HG02885 (cell line): Measurements from ENCODE around the gene HIRA.

Experiments used
- ATAC-seq: cut with Tn5 transposase; IDR thresholded peaks from one replicate; pipeline ENCODE4 v1.9.1; 2021; ENCODE audit warnings: mild to moderate bottlenecking; ENCODE audit not compliant: unreplicated experiment, poor library complexity

HIRA gene

DNA sequence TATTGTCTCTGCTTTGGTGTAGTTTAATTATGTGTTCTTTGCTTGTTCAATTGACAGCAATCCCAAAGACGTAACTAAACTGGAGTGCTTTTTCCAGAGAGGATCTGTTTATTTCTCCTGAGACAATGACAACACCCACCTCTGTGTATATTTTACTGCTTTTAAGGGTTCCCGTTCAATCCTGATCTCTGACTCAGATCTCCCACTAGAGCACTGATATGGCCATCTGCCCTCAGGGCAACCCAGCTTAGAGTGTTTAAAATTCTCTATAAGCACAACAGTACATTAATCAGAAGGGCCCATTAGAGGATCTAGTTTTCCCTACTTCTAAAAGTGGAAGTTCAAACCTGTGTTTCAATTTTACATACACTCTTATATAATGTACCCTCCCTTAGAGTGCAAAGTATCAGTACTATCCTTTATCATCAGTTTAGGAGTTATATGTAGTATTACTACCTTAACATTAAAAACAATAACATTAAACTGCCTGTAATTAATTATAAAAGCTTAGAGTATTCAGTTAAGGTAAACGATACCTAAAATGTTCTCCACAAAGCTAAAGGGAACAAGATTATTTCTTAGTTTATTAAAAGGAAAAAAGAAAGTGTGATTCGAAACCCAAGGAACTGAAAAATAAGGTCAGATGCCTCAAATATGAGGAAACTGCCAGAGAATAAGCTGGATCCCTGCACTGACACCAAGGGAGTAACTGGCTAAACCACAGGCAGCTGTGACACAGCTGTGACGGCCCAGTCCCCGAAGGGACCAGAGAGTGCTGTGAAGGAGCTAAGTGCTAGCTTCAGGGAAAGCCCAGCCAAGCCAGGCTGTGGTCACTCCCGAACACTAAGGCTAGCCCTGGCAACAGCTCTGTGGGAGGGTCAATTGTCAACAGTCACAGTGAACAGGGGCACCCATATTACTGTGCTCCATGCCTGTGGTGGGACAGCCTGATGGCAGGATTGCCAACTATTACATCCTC, 32.2 kb upstream of the HIRA start:
- ATAC-seq: no peak

DNA sequence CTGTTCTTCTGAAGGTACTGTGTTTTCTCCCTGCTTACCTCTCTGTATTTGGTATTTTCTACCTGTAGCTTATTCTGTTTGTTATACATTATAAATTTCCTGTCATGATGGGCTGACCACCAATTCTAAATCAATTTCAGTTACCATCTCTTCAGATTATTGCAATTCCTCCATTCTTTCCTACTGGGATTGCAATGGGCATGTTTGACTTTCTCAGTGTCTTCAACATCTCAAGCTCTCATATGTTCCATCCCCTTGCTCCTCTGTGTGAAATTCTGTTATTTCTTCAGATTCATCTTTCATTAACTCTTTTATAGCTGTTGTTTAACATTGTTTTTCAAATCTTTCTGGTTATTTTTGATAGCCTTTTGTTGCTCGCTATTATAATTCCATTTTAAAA, 31.5 kb upstream of the HIRA start:
- ATAC-seq: no peak

DNA sequence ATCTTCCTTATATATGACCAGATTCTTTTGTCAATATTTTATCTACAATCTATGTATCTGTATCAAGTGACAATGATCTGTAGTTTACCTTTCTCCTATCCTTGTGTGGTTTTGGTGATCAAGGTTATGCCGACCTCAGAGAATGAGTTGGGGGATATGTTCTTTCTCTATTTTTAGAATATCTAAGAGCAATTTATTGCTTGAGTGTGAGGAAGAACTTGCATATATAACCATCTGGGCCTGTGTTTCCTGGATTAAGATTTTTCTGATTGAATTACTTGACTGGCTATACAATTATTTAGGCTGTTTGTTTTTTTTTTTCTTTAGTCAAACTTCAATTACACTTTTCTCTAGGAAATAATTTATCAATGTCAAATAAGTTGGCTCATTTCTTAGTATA, 30.0 kb upstream of the HIRA start:
- no peak for ATAC-seq

GRCh38 chr22:19460036-19460435, 28.5 kb upstream of the HIRA start:
- no peak for ATAC-seq

DNA sequence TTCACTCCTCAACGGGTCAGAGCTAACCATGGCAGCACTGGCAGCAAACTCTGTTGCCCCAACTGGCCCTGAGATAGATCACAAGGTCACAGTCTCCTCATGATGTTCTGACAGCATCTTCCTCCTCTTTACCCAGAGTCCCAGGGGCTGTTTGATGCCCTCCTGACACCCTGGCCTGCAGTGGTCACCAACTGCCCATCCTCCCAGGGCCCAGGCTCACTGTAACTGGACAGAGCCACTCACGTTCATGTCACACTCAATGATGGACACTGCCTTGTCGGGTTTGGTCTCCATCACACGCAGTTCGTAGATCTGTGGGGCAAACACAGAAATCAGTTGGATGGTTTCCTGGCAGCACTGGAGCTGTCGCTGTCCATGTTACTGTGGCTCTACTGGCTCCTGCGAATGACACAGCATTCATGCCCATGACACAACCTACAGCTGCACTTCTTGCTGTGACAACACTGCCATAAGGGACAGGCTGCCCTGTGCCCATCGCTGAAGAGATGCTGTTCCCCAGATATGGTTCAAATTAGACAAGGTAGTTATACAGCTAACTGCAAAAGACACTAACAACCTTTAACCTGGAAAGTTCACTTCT, 26.4 kb upstream of the HIRA start:
- no peak for ATAC-seq

DNA sequence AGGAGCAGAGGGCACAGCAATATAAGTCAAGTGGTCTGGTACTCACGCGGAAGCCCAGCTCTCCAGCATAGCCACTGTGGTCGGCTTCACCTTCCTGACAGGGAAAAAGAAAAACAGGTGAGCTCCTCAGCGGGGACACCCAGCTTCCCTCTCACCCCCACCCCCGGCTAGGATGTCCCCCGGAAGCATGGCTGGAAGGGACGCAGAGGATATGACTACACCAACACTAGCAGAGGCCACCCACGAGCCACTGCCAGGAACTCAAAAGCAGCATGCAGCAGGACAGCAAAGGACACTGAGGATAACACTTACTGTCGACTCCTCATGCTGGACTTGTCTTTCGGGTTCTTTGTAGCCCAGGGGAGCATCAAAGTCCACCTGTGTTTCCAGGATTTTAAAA, 25.0 kb upstream of the HIRA start:
- no peak for ATAC-seq

DNA sequence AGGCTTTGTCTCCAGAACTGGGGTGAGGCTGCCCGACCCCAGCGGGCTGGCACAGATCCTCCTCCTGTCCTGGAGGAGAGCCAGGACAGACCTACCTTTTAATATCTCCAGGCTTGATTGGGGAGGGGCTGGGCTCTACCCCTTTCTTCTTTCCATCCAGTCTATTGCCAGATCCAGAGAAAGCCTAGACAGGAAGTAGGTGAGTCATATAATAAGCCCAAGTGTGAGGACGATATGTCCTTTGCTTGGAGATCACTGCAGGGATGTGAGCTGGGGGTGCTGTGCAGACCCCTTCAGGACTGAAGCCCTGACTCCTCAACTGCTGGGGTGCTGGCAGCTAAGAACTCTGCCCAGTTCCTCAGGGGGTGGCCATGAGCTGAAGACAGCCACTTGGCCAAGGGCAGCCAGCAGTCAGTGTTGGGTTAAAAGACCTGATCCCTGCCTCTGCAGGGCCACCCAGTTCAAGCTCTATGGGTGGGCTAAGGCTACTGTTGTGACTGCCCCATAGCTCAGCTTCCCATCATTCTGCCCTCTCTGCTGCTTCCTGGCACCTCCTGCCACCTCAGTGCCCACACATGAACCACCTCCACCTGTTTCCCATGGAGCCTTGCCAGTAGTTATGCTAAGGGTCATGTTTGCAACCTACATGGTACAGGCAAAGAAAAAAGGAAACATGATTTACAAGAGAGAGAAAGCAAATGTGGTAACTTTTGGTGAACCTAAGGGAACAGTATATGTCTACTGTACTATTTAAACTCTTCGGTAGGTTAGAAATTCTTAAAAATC, 24.2 kb upstream of the HIRA start:
- ATAC-seq: no peak

DNA sequence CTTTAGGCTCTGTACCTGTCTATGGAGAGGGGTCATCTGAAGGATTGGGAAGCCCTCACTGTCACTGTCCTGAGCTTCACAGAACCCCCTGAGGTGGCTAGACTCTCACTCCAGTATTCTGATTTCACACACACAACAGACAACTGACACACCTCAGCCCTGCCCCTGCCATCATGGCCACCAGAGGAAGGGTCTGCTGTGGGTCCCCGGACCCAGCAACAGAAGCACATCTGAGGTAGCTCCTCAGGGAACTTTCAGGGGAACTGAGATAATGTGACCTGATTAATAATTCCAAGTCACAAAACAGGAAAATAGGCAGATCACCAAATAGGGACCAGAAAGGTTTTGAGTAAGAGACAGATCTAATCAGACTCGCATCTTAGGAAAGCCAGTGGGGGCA, 23.5 kb upstream of the HIRA start:
- no peak for ATAC-seq

GRCh38 chr22:19454156-19454555, 22.6 kb upstream of the HIRA start:
- ATAC-seq: no peak

DNA sequence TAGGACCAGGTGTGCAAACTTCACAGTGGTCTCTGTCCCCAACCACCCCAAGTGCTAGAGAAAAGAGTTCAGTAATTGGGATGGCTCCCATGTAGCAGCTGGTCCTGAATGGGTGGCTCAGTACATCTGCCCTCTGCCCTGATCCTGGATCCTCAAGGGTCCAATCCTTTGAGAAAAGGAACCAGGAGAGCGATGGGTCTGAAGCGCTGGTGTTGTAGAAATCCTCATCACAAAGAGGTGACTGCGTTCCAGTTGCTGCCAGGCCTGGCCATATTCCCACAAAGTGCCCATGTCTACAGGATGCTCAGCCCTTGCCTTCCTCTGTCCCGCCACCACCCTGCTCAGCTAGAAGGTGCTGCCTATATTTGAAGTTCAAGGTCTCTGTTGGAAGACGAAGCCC, 22.2 kb upstream of the HIRA start:
- no peak for ATAC-seq

GRCh38 chr22:19451570-19451969, 20.0 kb upstream of the HIRA start:
- no peak for ATAC-seq

GRCh38 chr22:19450363-19451175, 19.0 kb upstream of the HIRA start:
- ATAC-seq: no peak

DNA sequence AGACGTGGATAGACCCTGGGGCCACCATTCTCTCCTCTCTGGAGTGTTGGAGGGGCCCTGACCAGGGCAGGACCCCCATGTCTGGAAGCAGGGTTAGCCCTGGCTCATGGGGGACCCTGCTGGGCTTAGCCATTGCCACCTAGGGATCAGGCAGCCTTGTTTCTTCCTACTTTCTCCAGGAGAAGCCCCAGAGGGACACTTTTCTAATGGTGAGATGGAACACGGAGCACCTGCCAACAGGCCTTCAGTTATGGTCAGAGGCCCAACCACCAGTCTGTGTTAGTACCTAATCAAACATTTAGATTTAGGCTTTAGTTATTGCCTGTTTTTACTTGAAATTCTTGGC, 17.9 kb upstream of the HIRA start:
- ATAC-seq: no peak

DNA sequence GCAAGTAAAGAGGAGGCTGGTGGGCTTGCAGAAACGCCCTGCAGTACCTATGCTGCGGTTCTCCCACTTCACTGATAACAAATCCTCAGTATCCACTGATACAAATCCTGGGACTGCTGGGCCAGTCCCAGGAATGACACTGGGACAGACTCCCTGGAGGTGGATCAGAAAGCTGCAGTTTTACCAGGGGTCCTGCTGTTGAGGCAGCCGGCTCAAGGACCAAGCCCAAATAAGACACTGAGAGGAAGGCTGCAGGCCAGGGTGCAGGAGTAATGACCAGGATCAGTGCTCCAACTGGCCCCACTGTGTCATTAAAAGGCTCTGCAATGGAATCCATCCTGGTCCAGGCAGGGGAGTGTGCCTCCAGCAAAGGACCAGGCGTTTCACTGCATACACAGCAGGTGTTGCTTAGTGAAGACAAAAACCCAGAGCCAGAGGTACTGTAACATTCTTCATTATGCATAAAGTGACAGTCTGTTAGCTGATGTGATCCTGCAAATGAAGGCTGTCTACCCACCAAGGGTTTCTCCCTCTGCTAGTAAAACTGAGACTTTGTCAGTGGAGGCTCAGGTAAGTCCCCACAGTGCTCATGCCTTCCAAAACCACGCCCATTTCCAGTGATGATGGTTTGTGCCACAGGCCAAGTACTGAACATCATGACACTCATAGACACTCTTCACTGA, 17.3 kb upstream of the HIRA start:
- ATAC-seq: no peak

- ATAC-seq: peak; percentile 40
Measured at GRCh38 chr22:19448076-19448607, 16.6 kb upstream of the HIRA start.

- ATAC-seq: peak; percentile 83
Measured at GRCh38 chr22:19447330-19448075, 16.0 kb upstream of the HIRA start, which contains the start of gene C22orf39. C22orf39 (minus strand) TSS chr22:19447711; CDS start chr22:19447688, 23 bp downstream.

- ATAC-seq: no peak
Measured at GRCh38 chr22:19446603-19447329, 15.2 kb upstream of the HIRA start.
